ENCODE results near the gene KCTD15.
"Not testable (repeated sequence)": the region's sequence is repeated elsewhere in the genome, so short reads cannot be mapped to it uniquely, and the experiment has no call there.

The KCTD15 gene

DNA sequence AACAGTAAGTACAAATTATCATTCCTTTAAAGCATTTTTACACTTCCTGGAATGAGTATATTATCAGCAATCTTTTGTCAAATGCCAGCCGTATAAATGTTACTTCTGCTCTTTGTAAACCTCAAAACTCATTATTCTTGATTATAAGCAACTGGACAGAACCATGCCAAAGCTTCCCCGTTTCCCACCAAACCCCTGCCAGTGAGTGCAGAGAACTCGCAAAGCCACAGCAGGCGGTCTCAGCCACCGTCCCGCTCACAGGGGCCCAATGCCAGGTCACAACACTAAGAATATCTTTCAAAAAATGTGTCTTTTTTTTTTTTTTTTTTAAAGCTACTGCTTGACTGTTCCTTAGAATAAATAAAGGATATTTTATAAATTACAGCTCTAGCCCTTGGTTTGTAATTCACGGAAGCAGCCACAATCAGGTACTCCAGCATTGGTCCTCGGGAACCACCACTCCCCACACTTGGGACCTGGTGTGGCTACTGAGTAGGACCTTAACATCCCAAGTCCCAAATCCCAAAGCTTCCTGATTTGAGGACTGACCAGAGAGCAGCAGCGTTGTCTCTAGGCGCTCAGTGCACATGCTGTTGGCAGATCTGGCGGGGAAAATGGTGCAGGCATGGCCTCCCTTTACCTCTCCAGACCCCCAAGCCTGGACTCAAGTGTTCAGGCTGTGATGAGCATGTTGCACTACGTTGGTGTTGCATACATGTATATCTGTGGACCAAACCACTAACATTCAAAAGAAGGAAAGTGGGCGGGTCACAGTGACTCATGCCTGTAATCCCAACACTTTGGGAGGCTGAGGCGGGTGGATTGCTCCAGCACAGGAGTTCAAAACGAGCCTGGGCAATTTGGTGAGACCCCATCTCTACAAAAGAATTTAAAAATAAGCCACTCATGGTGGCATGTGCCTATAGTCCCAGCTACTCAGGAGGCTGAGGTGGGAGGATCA is 19.0 kb downstream of the KCTD15 start:
- DNase-seq: no peak

DNA sequence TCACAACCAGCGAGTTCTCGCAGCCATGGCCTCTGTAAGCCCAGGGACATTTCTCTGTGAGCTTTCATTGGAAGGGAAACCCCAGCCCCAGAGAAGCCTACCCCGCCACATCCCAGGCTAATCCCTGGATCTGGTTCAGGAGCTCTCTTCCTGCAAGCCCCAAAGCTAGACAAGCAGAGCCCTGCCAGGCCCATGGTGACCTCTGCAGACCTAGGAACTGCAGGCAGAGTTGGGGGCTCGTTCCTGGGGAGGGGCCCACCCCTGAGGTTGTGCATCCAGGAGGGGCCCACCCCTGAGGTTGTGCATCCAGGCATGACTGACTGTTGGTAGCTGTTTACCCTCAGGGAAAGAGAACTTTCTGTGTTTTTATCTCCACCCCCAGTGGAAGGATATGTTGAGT is 21.7 kb downstream of the KCTD15 start:
- DNase-seq: no peak

DNA sequence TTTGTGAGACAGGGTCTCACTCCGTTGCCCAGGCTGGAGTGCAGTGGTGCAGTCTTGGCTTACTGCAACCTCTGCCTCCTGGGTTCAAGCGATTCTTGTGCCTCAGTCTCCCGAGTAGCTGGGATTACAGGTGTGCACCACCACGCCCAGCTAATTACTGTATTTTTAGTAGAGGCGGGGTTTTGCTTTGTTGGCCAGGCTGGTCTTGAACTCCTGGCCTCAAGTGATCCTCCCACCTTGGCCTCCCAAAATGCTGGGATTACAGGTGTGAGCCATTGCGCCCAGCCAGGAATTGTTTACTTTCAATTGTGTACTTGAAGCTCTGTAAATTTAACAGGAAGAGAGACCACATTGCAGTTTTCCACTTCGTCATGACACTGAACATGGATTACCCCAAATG is 22.4 kb downstream of the KCTD15 start:
- DNase-seq: not testable (repeated sequence)

DNA sequence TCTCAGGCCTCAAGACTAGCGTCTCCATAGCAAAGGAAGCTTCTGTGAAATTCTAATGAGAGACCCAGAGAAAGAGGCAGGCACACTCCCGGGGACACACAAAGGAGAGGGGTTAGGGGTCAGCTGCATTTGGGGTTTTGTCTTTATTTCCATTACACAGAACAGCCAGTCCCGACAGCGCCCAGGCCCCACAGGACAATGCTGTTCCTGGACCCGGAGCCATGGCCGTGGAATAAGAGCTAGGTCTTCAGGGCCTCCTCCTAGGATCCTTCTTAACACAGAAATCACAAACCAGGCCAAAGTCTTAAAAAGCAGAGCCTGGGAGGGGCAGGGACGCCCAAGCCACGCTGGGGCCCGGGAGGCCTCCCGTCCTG is 22.8 kb downstream of the KCTD15 start:
- no peak for DNase-seq

GRCh38 chr19:33819880-33820781 is 23.5 kb downstream of the KCTD15 start:
- DNase-seq: no peak

GRCh38 chr19:33821871-33822270 is 25.2 kb downstream of the KCTD15 start:
- DNase-seq: no peak

DNA sequence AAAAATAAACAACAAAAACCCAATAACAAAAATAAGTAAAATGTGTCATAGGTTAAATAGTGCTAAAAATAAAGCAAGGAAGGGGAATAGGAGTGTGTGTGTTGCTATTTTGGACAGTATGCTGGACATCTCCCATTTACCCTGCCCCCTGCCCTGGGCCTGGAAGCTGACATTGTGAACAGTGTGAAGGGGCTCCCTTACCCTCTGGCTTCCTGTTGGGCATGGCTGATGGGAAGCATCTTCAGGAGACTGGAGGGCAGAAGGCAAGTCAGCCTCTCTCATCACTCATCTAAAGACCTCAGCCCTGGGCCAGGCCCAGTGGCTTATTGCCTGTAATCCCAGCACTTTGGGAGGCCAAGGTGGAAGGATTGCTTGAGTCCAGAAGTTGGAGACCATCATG is 26.7 kb downstream of the KCTD15 start:
- DNase-seq: no peak

- no peak for DNase-seq
These were observed 28.9 kb downstream of the KCTD15 start for GRCh38 chr19:33825556-33825955.

DNA sequence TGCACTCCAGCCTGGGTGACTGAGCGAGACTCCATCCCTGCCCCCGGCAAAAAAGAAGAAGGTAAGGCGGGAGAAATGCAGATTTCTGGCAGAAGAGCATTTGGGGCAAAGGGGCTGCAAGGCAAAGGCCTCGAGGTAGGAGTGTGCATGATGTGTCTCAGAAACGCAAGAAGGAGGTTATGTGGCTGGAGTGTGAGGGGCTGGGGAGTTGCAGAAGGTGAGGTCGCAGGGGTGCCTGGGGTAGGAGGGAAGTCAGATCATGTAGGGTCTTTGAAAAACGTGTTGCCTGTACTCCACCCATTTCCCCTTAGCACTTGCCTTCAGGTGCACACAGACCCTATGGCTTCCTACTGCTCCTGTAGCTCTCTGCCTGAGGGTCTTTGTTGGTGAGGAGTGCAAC is 29.9 kb downstream of the KCTD15 start:
- no peak for DNase-seq

DNA sequence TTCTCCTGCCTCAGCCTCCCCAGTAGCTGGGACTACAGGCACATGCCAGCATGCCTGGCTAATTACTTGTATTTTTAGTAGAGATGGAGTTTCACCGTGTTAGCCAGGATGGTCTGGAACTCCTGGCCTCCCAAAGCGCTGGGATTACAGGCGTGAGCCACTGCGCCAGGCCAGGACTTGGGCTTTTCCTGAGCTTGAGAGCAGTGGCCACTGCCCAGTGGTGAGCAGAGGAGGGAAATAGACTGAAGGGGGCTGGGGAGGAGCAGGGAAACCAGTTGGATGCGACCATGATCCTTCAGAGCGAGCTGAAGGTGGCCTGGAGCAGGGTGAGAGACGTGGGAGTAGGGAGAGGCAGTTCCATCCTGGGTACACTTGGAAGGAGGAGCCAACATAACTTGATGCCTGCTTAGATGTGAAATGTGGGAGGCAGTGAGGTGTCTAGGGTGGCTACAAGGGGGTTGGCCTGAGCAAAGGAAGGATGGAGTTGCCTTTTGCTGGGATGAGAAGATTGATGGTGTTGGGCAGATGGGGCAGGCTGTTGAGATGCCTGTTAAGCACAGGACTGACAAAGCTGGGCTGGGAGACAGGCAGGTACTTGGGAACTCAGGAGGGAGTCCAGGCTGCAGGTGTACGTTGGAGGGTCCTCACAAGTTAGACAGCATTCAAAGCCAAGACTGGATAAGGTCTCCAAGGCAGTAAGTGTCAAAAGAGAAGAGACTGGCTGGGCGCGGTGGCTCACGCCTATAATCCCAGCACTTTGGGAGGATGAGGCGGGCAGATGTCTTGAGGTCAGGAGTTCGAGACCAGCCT is 31.8 kb downstream of the KCTD15 start:
- DNase-seq: no peak

DNA sequence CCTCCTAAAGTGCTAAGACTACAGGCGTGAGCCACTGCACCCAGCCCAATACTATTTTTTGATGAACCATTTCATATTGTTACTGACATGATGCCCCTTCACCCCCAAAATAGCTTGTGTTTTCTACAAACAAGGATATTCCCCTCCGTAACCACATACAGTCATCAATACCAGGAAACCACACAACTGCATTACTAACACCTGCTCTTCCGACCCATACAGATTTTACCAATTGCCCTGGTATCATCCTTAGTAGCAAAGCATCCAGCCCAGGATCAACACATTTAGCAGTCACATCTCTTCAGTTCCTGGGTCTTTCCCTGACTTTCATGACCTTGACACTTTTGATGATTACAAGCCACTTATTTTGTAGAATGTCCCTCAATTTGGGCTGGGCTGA is 33.6 kb downstream of the KCTD15 start:
- DNase-seq: no peak

DNA sequence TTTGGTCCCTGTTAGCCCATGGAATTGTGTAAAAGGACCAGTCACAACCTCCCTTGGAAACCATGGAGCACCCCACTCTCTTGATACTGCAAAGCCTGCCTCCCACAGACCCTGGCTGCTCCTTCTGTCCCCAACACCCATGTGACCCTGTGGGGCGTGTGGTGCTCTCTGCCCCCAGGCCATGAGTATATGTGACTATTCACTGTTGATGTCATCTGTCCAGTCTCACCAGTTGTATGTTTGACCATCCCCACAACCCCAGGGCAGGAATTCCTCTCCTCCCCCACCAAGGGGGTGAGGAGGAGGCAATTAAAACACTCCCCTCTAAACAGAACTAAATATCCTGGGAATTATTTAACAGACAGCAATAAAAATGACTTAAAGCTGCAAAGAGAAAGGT is 35.2 kb downstream of the KCTD15 start:
- no peak for DNase-seq

- no peak for DNase-seq
These were observed 36.0 kb downstream of the KCTD15 start for GRCh38 chr19:33832633-33833032.

- no peak for DNase-seq
These were observed 43.7 kb downstream of the KCTD15 start for GRCh38 chr19:33840382-33840781.

DNA sequence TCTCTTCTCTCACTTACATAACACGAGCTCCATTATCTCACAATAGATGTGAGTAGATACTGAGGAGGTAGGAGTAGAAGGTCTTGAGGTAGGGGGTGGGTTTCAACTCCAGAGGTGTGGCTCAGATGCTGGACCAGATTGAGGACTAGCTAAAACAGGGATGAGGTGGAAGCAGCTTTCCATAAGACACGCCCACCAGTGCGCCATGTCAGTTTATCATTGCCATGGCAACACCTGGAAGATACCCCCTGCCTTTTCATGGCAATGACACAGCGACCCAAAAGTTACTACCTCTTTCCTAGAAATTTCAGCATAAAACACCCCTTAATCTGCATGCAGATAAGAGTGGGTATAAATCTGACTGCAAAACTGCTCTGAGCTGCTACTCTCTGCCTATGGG is 44.1 kb downstream of the KCTD15 start:
- no peak for DNase-seq

DNA sequence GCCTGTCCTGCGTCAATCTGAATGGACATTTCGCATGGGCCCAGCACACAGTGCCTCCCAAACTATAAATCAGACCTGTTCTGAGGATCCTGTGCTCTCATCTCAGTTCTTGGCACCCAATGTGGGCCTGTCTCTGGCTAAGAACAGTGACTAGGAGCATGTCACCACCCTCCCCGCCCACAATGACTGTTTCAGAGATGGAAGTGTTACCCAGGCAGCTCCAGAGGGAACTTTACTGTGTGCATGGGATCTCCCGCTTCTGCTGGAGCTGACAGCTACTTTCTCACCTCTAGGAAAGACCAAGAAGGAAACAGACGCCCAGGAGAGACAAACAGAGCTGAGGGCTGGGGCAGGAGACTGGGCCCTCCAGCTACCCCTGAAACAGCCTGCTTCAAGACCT is 45.0 kb downstream of the KCTD15 start:
- no peak for DNase-seq

DNA sequence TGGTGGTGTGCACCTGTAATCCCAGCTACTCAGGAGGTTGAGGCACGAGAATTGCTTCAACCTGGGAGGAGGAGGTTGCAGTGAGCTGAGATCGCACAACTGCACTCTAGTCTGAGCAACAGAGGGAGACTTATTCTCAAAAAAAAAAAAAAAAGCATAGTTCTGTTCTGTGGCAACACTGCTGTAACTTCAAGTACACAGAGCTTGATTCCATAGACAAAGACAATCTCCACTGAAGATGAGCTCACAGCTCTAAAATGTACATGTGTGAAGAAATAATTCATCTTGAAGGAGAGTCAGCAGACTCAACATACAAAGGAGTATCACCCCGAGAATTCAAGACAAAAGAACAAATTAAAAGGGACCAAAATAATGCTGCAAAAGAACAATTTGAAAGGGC is 47.8 kb downstream of the KCTD15 start:
- DNase-seq: no peak

GRCh38 chr19:33845498-33845897 is 48.8 kb downstream of the KCTD15 start:
- no peak for DNase-seq

DNA sequence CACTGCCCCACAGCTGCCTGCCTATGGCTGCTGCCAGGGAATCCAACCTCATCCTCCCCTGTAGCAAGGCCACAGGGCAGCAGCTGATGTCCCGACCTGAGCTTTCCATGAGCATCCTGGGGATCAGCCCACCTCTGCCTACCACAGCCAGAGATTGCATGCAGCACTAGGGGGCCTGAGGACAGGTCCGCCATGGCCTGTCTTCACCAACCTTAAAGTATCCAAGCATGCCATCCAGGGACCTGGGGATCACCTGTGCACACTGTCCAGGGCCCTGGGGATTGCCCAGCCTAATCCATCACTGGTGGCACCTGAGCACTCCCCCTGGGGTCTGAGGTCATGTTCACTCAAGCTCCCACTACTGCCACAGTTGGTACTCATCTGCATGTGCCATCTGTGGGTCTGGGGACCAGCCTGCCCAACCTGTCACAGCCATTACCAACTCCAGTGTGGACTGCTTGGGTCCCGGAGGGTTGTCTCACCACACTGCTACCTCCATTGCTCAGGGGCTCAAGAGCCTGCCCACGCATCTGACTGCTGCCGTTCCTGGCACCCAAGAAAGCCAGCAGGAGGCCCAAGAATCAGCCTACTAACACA is 53.0 kb downstream of the KCTD15 start:
- DNase-seq: no peak

GRCh38 chr19:33859016-33859415 is 62.3 kb downstream of the KCTD15 start:
- DNase-seq: no peak

- DNase-seq: no peak
These were observed 63.8 kb downstream of the KCTD15 start for GRCh38 chr19:33860312-33861090.

DNA sequence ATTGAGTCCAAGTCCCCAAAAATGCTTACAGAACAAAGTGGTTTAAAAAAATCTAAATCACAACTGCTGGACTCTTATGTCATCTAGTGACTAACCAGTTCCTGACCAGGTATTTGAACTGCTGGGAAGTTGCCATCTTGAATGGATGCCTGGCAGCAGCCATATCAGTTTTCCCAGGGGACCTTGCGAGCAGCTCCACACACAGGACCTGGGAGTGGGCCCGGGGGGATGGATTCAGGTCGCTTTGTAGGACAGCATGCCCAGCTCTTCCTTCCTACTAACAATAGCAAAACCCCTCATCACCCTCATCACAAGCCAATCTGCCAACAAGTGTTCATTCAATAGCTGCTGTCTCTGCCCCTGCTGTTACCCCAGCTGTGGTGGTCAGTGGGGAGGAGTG is 65.3 kb downstream of the KCTD15 start:
- no peak for DNase-seq

Data from NCI-H1694 (cell line).